ENCODE measurements around the gene DCC.

- TF ChIP-seq, protein P1, sequence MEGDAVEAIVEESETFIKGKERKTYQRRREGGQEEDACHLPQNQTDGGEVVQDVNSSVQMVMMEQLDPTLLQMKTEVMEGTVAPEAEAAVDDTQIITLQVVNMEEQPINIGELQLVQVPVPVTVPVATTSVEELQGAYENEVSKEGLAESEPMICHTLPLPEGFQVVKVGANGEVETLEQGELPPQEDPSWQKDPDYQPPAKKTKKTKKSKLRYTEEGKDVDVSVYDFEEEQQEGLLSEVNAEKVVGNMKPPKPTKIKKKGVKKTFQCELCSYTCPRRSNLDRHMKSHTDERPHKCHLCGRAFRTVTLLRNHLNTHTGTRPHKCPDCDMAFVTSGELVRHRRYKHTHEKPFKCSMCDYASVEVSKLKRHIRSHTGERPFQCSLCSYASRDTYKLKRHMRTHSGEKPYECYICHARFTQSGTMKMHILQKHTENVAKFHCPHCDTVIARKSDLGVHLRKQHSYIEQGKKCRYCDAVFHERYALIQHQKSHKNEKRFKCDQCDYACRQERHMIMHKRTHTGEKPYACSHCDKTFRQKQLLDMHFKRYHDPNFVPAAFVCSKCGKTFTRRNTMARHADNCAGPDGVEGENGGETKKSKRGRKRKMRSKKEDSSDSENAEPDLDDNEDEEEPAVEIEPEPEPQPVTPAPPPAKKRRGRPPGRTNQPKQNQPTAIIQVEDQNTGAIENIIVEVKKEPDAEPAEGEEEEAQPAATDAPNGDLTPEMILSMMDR (IDR thresholded peaks at IDR 0.05): no peak
- no peak for TF ChIP-seq POLR2A (IDR thresholded peaks at IDR 0.05)
Measured at GRCh38 chr18:52481116-52481515, 141.1 kb downstream of the DCC start.
